Stomach (tissue), 4 donors: Measurements from ENCODE around the gene SAP30L.

Experiments
- POLR2A ChIP-seq, 4 donors: fragments of 450-650 bp; IDR thresholded peaks; one replicate each; pipeline ENCODE4 v1.6.1; 2016; ENCODE audit warnings: antibody characterized with exemption in 4 of 4, control low read depth in 2 of 4, mild to moderate bottlenecking in 1 of 4, moderate library complexity in 1 of 4
- POLR2AphosphoS5 ChIP-seq, 3 donors: sonication (generic); formaldehyde crosslinking; IDR thresholded peaks; one replicate each; pipeline ENCODE4 v1.6.1; 2016; ENCODE audit warnings: antibody characterized with exemption in 3 of 3
- TF ChIP-seq, protein P1 (sequence below), 7 experiments: fragments of 450-650 bp in 4 of 7; fragments of 200-600 bp in 3 of 7; sonication (generic) in 3 of 7; IDR thresholded peaks; one replicate each; pipeline ENCODE4 v1.5.1; 2016 to 2019; ENCODE audit warnings: antibody characterized with exemption in 7 of 7, control low read depth in 2 of 7, mild to moderate bottlenecking in 1 of 7

DNA sequence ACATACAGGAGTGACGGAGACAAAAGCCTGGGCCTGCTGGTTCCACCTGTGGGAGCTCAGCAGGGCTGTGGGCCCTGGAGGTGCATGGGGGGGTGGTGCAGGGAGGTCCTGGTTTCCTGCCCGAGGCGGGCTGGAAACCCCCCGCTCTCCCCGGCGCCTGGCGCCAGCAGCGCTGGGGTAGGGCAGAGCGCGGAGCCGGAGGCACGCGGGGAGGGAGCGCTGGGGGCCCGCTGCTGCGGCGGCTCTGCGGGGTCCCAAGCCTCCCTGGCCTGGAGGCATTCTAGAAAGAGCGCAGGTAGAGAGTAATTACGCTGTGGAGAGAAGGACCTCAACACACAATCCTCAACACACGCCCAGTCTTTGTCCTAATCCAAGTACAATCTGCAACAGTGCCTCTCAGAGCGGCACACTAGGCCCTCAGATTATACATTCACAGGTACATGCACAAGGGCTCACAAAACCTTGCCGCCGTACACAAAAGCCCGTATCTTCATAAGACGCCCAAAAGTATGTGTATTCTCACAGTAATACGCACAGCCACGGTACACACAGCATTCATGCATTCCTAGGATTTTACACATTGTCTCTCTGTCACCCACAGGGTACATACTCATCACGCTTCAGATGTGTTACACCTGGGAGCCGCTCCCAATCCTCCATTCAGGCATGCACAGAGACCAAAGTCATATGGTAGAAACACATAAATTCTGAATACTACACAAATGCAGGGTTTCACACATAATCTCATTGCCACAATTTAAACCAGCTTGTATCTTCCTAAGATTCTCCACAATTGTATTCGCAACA, 34.4 kb downstream of the SAP30L start:
- TF ChIP-seq, protein P1, sequence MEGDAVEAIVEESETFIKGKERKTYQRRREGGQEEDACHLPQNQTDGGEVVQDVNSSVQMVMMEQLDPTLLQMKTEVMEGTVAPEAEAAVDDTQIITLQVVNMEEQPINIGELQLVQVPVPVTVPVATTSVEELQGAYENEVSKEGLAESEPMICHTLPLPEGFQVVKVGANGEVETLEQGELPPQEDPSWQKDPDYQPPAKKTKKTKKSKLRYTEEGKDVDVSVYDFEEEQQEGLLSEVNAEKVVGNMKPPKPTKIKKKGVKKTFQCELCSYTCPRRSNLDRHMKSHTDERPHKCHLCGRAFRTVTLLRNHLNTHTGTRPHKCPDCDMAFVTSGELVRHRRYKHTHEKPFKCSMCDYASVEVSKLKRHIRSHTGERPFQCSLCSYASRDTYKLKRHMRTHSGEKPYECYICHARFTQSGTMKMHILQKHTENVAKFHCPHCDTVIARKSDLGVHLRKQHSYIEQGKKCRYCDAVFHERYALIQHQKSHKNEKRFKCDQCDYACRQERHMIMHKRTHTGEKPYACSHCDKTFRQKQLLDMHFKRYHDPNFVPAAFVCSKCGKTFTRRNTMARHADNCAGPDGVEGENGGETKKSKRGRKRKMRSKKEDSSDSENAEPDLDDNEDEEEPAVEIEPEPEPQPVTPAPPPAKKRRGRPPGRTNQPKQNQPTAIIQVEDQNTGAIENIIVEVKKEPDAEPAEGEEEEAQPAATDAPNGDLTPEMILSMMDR (IDR thresholded peaks at IDR 0.05), result no peak
- TF ChIP-seq POLR2A (IDR thresholded peaks at IDR 0.05), result no peak
- TF ChIP-seq POLR2AphosphoS5 (IDR thresholded peaks at IDR 0.05), result no peak
